Neutrophil (primary cell): ENCODE measurements around the gene TERT.

Source experiments
- H3K27ac ChIP-seq: fragments of 200-600 bp; sonication (generic); 2 replicates; pipeline ENCODE4 v1.5.1; 2016; ENCODE audit warnings: mild to moderate bottlenecking, moderate library complexity
- H3K27me3 ChIP-seq: fragments of 200-600 bp; sonication (generic); 2 replicates; pipeline ENCODE4 v1.6.0; 2016; ENCODE audit warnings: mild to moderate bottlenecking
- H3K36me3 ChIP-seq: fragments of 200-600 bp; sonication (generic); 2 replicates; pipeline ENCODE4 v1.5.1; 2017
- H3K4me1 ChIP-seq, 2 experiments: fragments of 200-600 bp in 1 of 2; sonication (generic) in 1 of 2; 1 replicate in 1 of 2; 2 replicates in 1 of 2; pipeline versions ENCODE4 v1.5.1 to v1.6.1; 2013 to 2016; ENCODE audit warnings: low read depth in 1 of 2, low read length in 1 of 2, mild to moderate bottlenecking in 1 of 2, moderate library complexity in 1 of 2; ENCODE audit not compliant: control insufficient read depth in 1 of 2, insufficient read depth in 1 of 2
- H3K4me3 ChIP-seq, 2 experiments: fragments of 200-600 bp in 1 of 2; sonication (generic) in 1 of 2; 1 replicate in 1 of 2; 2 replicates in 1 of 2; pipeline ENCODE4 v1.5.1; 2013 to 2016; ENCODE audit warnings: low read depth in 1 of 2, low read length in 1 of 2, mild to moderate bottlenecking in 1 of 2, moderate library complexity in 1 of 2
- H3K9me3 ChIP-seq: fragments of 200-600 bp; sonication (generic); 2 replicates; pipeline ENCODE4 v1.5.1; 2016
- CTCF ChIP-seq: fragments of 200-600 bp; sonication (generic); IDR thresholded peaks from 2 replicates; pipeline ENCODE4 v1.5.1; 2016; ENCODE audit warnings: antibody characterized with exemption

The TERT gene

GRCh38 chr5:1209896-1210776 lies 84.7 kb downstream of the TERT start:
- TF ChIP-seq CTCF, result no peak
- H3K36me3 ChIP-seq, result no peaks in the 10 kb centered on the region
- no peaks in the 10 kb centered on the region for H3K4me1 ChIP-seq
- no peaks in the 10 kb centered on the region for H3K9me3 ChIP-seq
- H3K27me3 ChIP-seq, result peaks cover 11% of the 10 kb centered on the region
- no peak overlapping the region for H3K27ac ChIP-seq
- H3K4me3 ChIP-seq, result no peak overlapping the region

DNA sequence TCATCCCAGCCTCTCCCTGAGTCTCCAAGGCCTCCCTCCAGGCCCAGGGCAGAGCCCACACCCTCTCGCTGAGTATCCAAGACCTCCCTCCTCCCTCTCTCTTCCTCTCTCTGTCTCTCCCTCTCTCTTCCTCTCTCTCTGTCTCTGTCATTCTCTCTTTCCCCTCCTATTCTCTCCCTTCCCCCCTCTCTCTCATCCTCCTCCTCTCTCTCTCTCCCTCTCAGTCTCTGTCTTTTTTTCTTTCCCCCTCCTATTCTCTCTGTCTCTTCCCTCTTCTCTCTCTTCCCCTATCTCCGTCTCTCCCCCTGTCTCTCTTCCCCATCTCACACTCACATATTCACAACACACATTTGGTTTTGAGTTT lies 85.4 kb downstream of the TERT start:
- H3K4me3 ChIP-seq, result no peak overlapping the region
- H3K27me3 ChIP-seq, result peaks cover 11% of the 10 kb centered on the region
- H3K36me3 ChIP-seq, result no peaks in the 10 kb centered on the region
- H3K4me1 ChIP-seq, result no peaks in the 10 kb centered on the region
- TF ChIP-seq CTCF, result no peak
- H3K9me3 ChIP-seq, result no peaks in the 10 kb centered on the region
- no peak overlapping the region for H3K27ac ChIP-seq

DNA sequence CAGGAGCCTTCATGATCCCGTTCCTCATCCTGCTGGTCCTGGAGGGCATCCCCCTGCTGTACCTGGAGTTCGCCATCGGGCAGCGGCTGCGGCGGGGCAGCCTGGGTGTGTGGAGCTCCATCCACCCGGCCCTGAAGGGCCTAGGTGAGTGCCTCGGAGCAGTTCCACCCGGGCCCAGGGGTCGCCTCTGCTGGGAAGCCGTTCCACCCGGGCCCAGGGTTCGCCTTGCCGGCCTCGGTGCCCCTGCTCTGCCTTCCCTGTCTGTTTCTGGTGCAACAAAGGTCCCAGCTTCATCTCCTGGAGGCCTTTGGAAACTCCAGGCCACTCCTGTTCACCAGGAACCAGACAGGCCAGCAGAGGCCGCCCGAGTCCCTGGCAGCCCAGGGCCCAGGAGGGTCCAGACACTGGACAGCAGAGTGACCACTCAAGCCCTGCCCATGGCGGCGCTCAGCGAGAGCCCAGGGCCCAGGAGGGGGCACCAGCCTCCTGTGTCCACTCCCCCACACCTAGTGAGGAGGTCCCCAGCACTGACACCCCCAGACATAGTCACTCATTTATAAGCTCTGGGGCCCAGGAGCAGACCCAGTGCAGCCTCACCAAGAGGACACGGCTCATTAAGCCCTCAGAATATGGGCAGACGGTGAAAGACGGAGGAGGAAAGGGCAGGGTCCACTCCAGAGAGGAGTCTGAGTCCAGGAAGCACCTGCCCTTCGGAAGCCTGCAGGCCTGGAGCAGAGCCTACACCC lies 86.0 kb downstream of the TERT start:
- H3K36me3 ChIP-seq, result no peaks in the 10 kb centered on the region
- H3K27me3 ChIP-seq, result peaks cover 11% of the 10 kb centered on the region
- no peak overlapping the region for H3K27ac ChIP-seq
- no peak overlapping the region for H3K4me3 ChIP-seq
- no peaks in the 10 kb centered on the region for H3K4me1 ChIP-seq
- H3K9me3 ChIP-seq, result no peaks in the 10 kb centered on the region
- no peak for TF ChIP-seq CTCF

DNA sequence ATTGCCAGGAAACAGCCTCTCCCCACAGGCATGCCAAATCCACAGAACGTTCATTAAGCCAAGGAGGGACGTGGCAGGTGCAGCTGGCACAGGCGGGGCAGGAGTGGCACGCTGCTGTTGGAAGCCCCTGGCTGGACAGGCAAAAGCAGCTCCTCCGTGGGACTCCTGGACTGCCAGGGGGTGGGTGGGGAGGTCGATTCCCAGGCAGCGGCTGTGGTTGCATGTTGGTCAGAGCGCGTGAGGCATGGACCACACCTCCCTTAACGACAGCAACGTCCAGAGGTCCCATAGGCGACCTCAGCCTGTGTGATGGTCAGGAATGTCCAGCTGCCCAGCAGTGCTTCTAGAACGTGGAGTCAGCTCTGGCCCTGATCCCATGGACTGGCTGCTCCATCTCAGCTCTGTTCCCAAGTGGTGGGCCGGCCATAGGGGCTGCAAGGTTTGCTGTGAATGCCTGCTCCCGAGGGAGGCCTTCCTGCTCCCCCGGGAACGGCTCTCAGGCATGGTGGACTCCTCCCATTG lies 86.6 kb downstream of the TERT start:
- H3K36me3 ChIP-seq, result no peaks in the 10 kb centered on the region
- no peak overlapping the region for H3K4me3 ChIP-seq
- peaks cover 11% of the 10 kb centered on the region for H3K27me3 ChIP-seq
- no peaks in the 10 kb centered on the region for H3K4me1 ChIP-seq
- no peak overlapping the region for H3K27ac ChIP-seq
- H3K9me3 ChIP-seq, result no peaks in the 10 kb centered on the region
- no peak for TF ChIP-seq CTCF

DNA sequence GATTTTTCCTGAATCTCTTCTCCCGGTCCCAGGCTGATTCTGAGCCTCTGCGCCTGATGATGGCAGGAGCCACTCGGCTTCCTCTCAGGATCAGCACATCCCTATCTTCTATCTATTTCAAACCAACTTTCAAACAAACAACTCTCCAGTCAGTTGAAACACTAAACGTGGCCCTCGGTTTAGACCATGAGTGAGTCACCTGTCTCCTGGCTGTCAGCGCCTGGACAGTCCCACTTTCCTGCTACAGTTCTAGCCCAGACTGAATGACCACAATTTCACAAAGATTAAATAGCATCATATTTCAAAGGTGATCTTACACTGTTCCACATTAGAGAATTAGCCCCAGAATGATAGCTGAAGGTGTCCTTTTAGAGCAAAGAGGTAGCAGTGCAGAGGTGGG lies 87.3 kb downstream of the TERT start:
- peaks cover 11% of the 10 kb centered on the region for H3K27me3 ChIP-seq
- no peak for TF ChIP-seq CTCF
- no peaks in the 10 kb centered on the region for H3K9me3 ChIP-seq
- no peaks in the 10 kb centered on the region for H3K36me3 ChIP-seq
- no peak overlapping the region for H3K27ac ChIP-seq
- H3K4me3 ChIP-seq, result no peak overlapping the region
- H3K4me1 ChIP-seq, result no peaks in the 10 kb centered on the region
